Erythroblast (primary cell): ENCODE results near the gene MFRP.

Experiments used
- GATA1 ChIP-seq: IDR thresholded peaks from 2 replicates; pipeline ENCODE4 v1.6.1; 2011; ENCODE audit warnings: low read depth, mild to moderate bottlenecking, control low read depth, low read length, moderate library complexity
- POLR2A ChIP-seq: IDR thresholded peaks from 2 replicates; pipeline ENCODE4 v1.6.1; 2011; ENCODE audit warnings: mild to moderate bottlenecking, low read length

GRCh38 chr11:119341222-119342022 lies 5.1 kb downstream of the MFRP start:
- no peak for TF ChIP-seq POLR2A
- no peak for TF ChIP-seq GATA1
